ENCODE data around the gene TMEM240.
A peak's percentile ranks its signal among the peaks of the same experiment; 100 is the strongest.

Gene TMEM240

DNA sequence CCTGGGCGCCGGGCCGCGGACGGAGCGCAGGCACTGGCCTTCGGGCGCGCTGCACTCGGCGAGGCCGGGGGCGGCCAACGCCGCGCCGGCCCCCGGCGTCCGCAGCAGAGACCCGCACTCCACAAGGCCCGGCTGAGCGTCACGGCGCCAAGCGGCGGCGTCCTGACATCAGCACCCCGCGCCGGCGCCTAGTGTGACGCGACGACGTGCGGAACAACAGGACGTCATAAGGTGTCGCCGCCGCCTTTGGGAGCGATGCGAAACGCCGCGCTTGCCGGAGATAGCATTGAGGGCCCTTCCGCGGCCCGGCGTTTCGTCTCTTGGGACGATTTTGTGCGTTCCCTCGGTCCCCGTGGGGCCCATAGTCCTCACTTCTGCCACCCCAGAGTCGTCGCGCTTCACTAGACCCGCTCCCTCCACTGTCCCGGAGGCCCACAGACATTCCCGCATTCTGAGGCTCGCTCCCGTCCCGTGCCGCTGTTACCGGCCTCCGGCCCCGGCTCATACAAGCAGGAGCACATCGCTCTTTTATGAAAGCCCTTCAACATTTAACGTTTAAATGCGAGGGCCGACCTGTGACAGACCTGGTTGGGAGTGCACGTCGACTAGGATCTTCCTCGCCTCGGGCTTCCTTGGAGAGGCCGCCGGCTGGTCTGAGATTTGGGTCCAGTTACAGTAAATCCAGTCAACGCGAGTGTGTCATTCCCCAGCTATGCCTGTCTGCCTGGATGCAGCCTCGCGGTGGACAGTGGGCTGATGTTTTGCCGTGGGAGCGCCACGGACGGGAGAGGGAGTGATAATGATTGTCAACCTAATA, 34.5 kb upstream of the TMEM240 start, which contains the start of gene SSU72:
Gene SSU72, minus strand, starts transcription at position 143 of the 817 bp plus-strand sequence. CDS start 306 bp downstream, outside the sequence.
- DNase-seq (ENCODE audit: low read depth) = peak; percentile 89
- peak within 1 kb of the TSS; percentile 93 for H3K4me3 ChIP-seq (ENCODE audit: control insufficient read depth, low read depth, low read length)
- TF ChIP-seq, protein P1, sequence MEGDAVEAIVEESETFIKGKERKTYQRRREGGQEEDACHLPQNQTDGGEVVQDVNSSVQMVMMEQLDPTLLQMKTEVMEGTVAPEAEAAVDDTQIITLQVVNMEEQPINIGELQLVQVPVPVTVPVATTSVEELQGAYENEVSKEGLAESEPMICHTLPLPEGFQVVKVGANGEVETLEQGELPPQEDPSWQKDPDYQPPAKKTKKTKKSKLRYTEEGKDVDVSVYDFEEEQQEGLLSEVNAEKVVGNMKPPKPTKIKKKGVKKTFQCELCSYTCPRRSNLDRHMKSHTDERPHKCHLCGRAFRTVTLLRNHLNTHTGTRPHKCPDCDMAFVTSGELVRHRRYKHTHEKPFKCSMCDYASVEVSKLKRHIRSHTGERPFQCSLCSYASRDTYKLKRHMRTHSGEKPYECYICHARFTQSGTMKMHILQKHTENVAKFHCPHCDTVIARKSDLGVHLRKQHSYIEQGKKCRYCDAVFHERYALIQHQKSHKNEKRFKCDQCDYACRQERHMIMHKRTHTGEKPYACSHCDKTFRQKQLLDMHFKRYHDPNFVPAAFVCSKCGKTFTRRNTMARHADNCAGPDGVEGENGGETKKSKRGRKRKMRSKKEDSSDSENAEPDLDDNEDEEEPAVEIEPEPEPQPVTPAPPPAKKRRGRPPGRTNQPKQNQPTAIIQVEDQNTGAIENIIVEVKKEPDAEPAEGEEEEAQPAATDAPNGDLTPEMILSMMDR (conservative IDR thresholded peaks at IDR 0.05; ENCODE audit: control insufficient read depth, insufficient read depth, low read depth, low read length) = no peak

DNA sequence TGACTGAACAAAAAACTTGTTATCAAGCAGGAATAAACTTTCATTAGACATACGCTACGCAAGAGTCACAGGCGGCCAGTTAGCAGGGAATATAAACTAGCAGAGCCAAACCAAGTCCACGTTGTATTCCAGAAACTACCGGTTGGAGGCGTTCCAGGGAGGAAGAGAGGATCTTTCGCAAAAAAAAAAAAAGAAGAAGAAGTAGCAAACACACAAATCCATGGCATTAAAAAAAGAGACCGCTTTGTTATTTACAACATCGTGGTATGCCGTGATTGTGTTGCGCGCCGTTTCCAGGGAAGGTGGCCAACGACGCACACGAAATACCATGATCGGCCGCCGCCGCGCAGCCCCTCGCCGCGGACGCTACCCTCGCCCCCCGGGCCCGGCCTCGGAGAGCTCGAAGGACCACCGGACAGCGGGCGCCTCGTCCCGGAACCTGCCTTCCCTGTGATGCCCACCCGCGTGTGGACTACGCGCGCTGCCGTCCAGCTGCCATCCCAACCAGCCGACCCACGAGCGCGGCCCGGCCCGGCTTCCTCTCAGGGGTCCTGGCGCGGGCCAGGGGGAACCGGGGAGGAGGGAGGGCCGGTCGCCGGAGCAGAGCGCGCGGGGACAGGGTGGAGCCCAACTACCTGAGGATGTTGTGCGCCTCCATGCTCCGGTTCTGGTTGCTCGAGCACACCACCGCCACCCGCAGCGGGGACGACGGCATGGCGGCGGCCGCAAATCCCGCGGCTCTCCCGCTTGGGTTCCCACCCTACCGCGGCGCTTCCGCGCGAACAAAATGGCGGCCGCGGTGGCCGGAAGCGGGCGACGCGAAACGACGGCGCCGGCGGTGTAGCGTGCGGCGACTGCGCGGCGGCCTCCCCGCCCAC, 33.7 kb upstream of the TMEM240 start:
- peak; percentile 62 for DNase-seq (ENCODE audit: low read depth)
- peak overlapping the region; percentile 93 for H3K4me3 ChIP-seq (ENCODE audit: control insufficient read depth, low read depth, low read length)
- TF ChIP-seq, protein P1 (conservative IDR thresholded peaks at IDR 0.05; ENCODE audit: control insufficient read depth, insufficient read depth, low read depth, low read length) = peak; percentile 17

DNA sequence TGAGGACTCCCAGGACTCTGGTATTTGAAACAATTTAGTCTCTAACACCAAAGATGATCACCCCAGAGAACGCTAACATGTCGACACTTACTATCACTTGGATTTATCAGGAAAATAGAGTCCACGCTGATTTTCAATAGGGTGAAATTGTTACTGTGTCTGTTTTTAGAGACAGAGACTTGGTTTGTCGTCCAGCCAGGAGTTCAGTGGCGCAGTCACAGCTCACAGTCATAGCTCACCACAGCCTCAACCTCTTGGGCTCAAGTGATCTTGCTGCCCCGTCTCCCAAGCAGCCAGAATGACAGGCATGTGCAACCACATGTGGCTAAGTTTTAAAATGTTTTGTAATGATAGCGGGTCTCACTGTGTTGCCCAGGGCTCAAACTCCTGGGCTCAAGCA, 28.9 kb upstream of the TMEM240 start:
- H3K4me3 ChIP-seq (ENCODE audit: control insufficient read depth, low read depth, low read length) = no peak overlapping the region
- DNase-seq (ENCODE audit: low read depth) = no peak
- TF ChIP-seq, protein P1 (conservative IDR thresholded peaks at IDR 0.05; ENCODE audit: control insufficient read depth, insufficient read depth, low read depth, low read length) = no peak

DNA sequence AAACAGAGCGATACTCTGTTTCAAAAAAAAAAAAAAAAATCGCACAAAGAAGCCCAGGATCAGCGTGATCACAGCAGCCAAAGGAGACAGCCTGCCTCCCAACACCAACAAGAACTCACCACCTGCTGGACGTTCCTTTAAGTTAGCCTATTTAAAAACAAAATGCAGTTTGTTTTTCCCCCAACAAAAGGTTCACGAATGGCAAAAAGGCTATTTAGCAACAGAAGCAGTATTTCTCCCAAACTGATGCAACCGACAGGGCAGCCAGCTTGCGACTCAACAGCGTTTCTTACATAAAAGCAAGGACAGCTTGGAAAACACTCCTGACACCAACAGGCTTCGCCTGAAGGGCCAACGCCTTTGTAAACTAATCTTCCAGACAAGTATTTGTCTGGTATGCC, 27.5 kb upstream of the TMEM240 start:
- TF ChIP-seq, protein P1 (conservative IDR thresholded peaks at IDR 0.05; ENCODE audit: control insufficient read depth, insufficient read depth, low read depth, low read length) = no peak
- no peak for DNase-seq (ENCODE audit: low read depth)

DNA sequence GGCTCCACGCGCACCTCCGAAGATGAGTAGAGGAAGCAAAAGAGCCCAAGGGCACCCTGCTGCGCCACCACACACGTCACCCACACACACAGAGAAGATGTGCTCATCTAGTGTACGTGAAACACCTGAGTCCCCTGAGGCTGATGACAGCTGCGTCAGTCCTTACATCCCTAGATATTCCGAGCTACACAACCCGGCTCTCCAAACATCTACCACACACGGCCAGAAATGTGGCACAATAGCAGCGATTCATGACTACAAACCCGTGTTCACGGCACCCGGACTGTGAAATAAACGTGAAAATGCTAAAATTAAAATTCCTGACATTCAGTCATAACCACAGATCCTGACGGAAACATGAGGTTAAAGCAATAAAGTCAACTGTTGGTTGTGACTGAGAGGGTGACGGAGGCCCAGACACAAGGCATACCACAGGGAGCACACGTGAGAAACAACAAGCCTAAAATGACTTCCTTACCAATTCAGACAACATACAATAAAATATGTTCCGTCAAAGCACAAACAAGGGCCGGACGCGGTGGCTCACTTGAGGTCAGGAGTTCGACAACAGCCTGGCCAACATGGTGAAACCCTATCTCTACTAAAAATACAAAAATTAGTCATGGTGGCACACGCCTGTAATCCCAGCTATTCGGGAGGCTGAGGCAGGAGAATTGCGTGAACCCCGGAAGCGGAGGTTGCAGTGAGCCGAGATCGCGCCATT, 26.9 kb upstream of the TMEM240 start:
- DNase-seq (ENCODE audit: low read depth) = no peak

More for the DNA sequence above, 27.5 kb upstream of the TMEM240 start:
- H3K4me3 ChIP-seq (ENCODE audit: control insufficient read depth, low read depth, low read length) = no peak overlapping the region

More for the DNA sequence above, 26.9 kb upstream of the TMEM240 start:
- H3K4me3 ChIP-seq (ENCODE audit: control insufficient read depth, low read depth, low read length) = no peak overlapping the region
- TF ChIP-seq, protein P1 (conservative IDR thresholded peaks at IDR 0.05; ENCODE audit: control insufficient read depth, insufficient read depth, low read depth, low read length) = no peak

All from fibroblast of mammary gland (primary cell).